NT2/D1 (cell line): ENCODE data around the gene ANTXR1.

Experiments used
- SUZ12 ChIP-seq: IDR thresholded peaks from 2 replicates; pipeline ENCODE4 v1.6.1; 2011; ENCODE audit not compliant: insufficient read length, insufficient read depth; ENCODE audit errors: extremely low read depth
- ZNF274 ChIP-seq: IDR thresholded peaks from 2 replicates; pipeline ENCODE4 v1.6.1; 2011; ENCODE audit warnings: mild to moderate bottlenecking, low read depth, low read length

DNA sequence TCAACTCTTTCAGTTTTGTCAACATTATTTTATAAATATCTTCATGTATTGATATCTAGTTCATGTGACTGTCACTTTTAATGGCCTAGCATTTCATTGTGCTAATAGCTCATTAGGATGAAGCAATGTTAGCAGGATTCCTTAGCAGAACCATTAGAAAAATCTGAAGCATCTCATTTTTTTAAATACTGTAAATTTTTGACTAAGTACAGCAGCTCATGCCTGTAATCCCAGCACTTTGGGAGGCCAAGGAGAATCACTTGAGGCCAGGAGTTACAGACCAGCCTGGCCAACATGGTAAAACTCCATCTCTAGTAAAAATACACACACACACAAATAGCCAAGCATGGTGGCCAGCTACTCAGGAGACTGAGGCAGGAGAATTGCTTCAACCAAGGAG, 15.6 kb upstream of the ANTXR1 start:
- no peak for TF ChIP-seq ZNF274
- no peak for TF ChIP-seq SUZ12
